Measurements from ENCODE around the gene TASP1. TPM values are rescaled to one million over a fixed set of nuclear protein-coding genes. Genes with fewer than 3 reads are reported as not detected.

Gene TASP1
- total RNA-seq, 1 donor from 2014 or later: 10.3 TPM

GRCh38 chr20:13402986-13403385 lies 235.7 kb downstream of the TASP1 start:
- no peak for FAIRE-seq
- H3K4me1 Mint-ChIP-seq (ENCODE audit: low read depth, unreplicated experiment): peaks cover 13% of the 10 kb centered on the region
- no peak overlapping the region for H3K27ac ChIP-seq (ENCODE audit: low read depth, low read length)

GRCh38 chr20:13402171-13402760 lies 236.5 kb downstream of the TASP1 start:
- Mint-ChIP-seq H3K36me3 (ENCODE audit: low read depth, unreplicated experiment) (no peaks in the 10 kb centered on the region), H3K9me3 (ENCODE audit: unreplicated experiment) (no peaks in the 10 kb centered on the region), H3K27ac (ENCODE audit: unreplicated experiment) (no peak overlapping the region), H3K4me1 (ENCODE audit: low read depth, unreplicated experiment) (peaks cover 20% of the 10 kb centered on the region), H3K4me3 (ENCODE audit: unreplicated experiment) (no peak overlapping the region), H3K27me3 (ENCODE audit: low read depth, unreplicated experiment) (no peaks in the 10 kb centered on the region)
- no peaks in the 10 kb centered on the region for H3K36me3 ChIP-seq (ENCODE audit: insufficient read depth, low read length)
- TF ChIP-seq EZH2 (IDR thresholded peaks at IDR 0.05; ENCODE audit: insufficient read depth, low read length) (no peak), CTCF (IDR thresholded peaks at IDR 0.05; ENCODE audit: insufficient read depth, low read depth, low read length) (no peak)
- H3K4me1 ChIP-seq (ENCODE audit: insufficient read depth, low read length): no peaks in the 10 kb centered on the region
- no peaks in the 10 kb centered on the region for H4K20me1 ChIP-seq (ENCODE audit: insufficient read depth, low read length)
- H3K9ac ChIP-seq (ENCODE audit: low read length): no peak overlapping the region
- H3K4me3 ChIP-seq (ENCODE audit: insufficient read depth, low read depth, low read length): no peak overlapping the region
- no peak overlapping the region for H3K27ac ChIP-seq (ENCODE audit: low read depth, low read length)
- no peaks in the 10 kb centered on the region for H3K27me3 ChIP-seq (ENCODE audit: insufficient read depth, low read length)
- FAIRE-seq (no peak), DNase-seq (ENCODE audit: low read depth) (no peak)
- H3K4me2 ChIP-seq (ENCODE audit: low read length): no peak overlapping the region
- no peaks in the 10 kb centered on the region for H3K9me3 ChIP-seq (ENCODE audit: insufficient read depth, low read depth, low read length)
- H2AFZ ChIP-seq (ENCODE audit: low read depth, low read length): no peak overlapping the region
- H3K79me2 ChIP-seq (ENCODE audit: insufficient read depth, low read length): no peaks in the 10 kb centered on the region

More at GRCh38 chr20:13402986-13403385, 235.7 kb downstream of the TASP1 start:
- no peaks in the 10 kb centered on the region for H3K36me3 Mint-ChIP-seq (ENCODE audit: low read depth, unreplicated experiment)
- H3K27ac Mint-ChIP-seq (ENCODE audit: unreplicated experiment): no peak overlapping the region
- no peaks in the 10 kb centered on the region for H4K20me1 ChIP-seq (ENCODE audit: insufficient read depth, low read length)
- H3K9me3 ChIP-seq (ENCODE audit: insufficient read depth, low read depth, low read length): no peaks in the 10 kb centered on the region
- no peak overlapping the region for H3K4me3 ChIP-seq (ENCODE audit: insufficient read depth, low read depth, low read length)
- no peak overlapping the region for H3K9ac ChIP-seq (ENCODE audit: low read length)
- no peaks in the 10 kb centered on the region for H3K27me3 ChIP-seq (ENCODE audit: insufficient read depth, low read length)
- no peak for DNase-seq (ENCODE audit: low read depth)
- no peaks in the 10 kb centered on the region for H3K36me3 ChIP-seq (ENCODE audit: insufficient read depth, low read length)
- no peak overlapping the region for H2AFZ ChIP-seq (ENCODE audit: low read depth, low read length)
- H3K27me3 Mint-ChIP-seq (ENCODE audit: low read depth, unreplicated experiment): no peaks in the 10 kb centered on the region
- TF ChIP-seq CTCF (IDR thresholded peaks at IDR 0.05; ENCODE audit: insufficient read depth, low read depth, low read length): no peak
- TF ChIP-seq EZH2 (IDR thresholded peaks at IDR 0.05; ENCODE audit: insufficient read depth, low read length): no peak
- H3K4me3 Mint-ChIP-seq (ENCODE audit: unreplicated experiment): no peak overlapping the region
- no peaks in the 10 kb centered on the region for H3K79me2 ChIP-seq (ENCODE audit: insufficient read depth, low read length)
- no peaks in the 10 kb centered on the region for H3K4me1 ChIP-seq (ENCODE audit: insufficient read depth, low read length)
- H3K9me3 Mint-ChIP-seq (ENCODE audit: unreplicated experiment): no peaks in the 10 kb centered on the region
- H3K4me2 ChIP-seq (ENCODE audit: low read length): no peak overlapping the region

GRCh38 chr20:13401596-13401995 lies 237.1 kb downstream of the TASP1 start:
- Mint-ChIP-seq H3K36me3 (ENCODE audit: low read depth, unreplicated experiment) (no peaks in the 10 kb centered on the region), H3K4me1 (ENCODE audit: low read depth, unreplicated experiment) (peaks cover 27% of the 10 kb centered on the region), H3K4me3 (ENCODE audit: unreplicated experiment) (no peak overlapping the region), H3K27me3 (ENCODE audit: low read depth, unreplicated experiment) (no peaks in the 10 kb centered on the region), H3K27ac (ENCODE audit: unreplicated experiment) (no peak overlapping the region), H3K9me3 (ENCODE audit: unreplicated experiment) (no peaks in the 10 kb centered on the region)
- no peak overlapping the region for H3K4me3 ChIP-seq (ENCODE audit: insufficient read depth, low read depth, low read length)
- no peaks in the 10 kb centered on the region for H3K27me3 ChIP-seq (ENCODE audit: insufficient read depth, low read length)
- no peak for DNase-seq (ENCODE audit: low read depth)
- H3K79me2 ChIP-seq (ENCODE audit: insufficient read depth, low read length): no peaks in the 10 kb centered on the region
- no peaks in the 10 kb centered on the region for H3K36me3 ChIP-seq (ENCODE audit: insufficient read depth, low read length)
- no peak overlapping the region for H3K9ac ChIP-seq (ENCODE audit: low read length)
- H2AFZ ChIP-seq (ENCODE audit: low read depth, low read length): no peak overlapping the region
- FAIRE-seq: no peak
- TF ChIP-seq EZH2 (IDR thresholded peaks at IDR 0.05; ENCODE audit: insufficient read depth, low read length) (no peak), CTCF (IDR thresholded peaks at IDR 0.05; ENCODE audit: insufficient read depth, low read depth, low read length) (no peak)
- no peaks in the 10 kb centered on the region for H4K20me1 ChIP-seq (ENCODE audit: insufficient read depth, low read length)
- no peak overlapping the region for H3K4me2 ChIP-seq (ENCODE audit: low read length)
- H3K9me3 ChIP-seq (ENCODE audit: insufficient read depth, low read depth, low read length): no peaks in the 10 kb centered on the region
- H3K27ac ChIP-seq (ENCODE audit: low read depth, low read length): no peak overlapping the region
- no peaks in the 10 kb centered on the region for H3K4me1 ChIP-seq (ENCODE audit: insufficient read depth, low read length)
